A549 (cell line): ENCODE data around the gene TMEM145. TPM values are rescaled to one million over a fixed set of nuclear protein-coding genes. Genes with fewer than 3 reads are reported as not detected.

Source experiments
- ATAC-seq, 2 experiments: fragments of 200-7000 bp in 1 of 2; fragments of >200 bp in 1 of 2; cut with Nextera tagmentation in 1 of 2; cut with Tn5 transposase in 1 of 2; 3 replicates each; pipeline versions ENCODE4 v1.8.0 to v1.9.1; 2018 to 2020; ENCODE audit warnings: mild to moderate bottlenecking in 1 of 2, moderate library complexity in 1 of 2
- CTCF ChIA-PET: fragments of 300-600 bp; sonication (Branson Sonifier 250); formaldehyde crosslinking; extraction: SDS; loops from one replicate; lab custom pipeline; 2021; ENCODE audit warnings: antibody characterized with exemption, inconsistent platforms; lab: Yijun Ruan, JAX
- POLR2A ChIA-PET: fragments of 350-600 bp; formaldehyde crosslinking; extraction: SDS; loops from one replicate; lab custom pipeline; 2021; ENCODE audit warnings: antibody characterized with exemption, inconsistent platforms; lab: Yijun Ruan, JAX
- DNase-seq, 2 experiments: peaks; one replicate each; pipeline versions ENCODE4 v3.0.0 to v3.0.0-alpha.2; 2011 to 2016; ENCODE audit warnings: low read depth in 1 of 2, low spot score in 1 of 2
- FAIRE-seq: peaks from 2 replicates; lab custom pipeline; 2011; peaks lifted over from hg19 to GRCh38; lab: Jason Lieb, UNC
- H3K27ac ChIP-seq, 2 experiments: fragments of >200 bp; sonication (Bioruptor Twin); formaldehyde crosslinking; 3 replicates each; pipeline ENCODE4 v1.5.1; 2016 to 2017
- H3K4me1 ChIP-seq: fragments of >200 bp; sonication (Bioruptor Twin); formaldehyde crosslinking; 3 replicates; pipeline ENCODE4 v1.6.1; 2016
- H3K4me2 ChIP-seq: fragments of >200 bp; sonication (Bioruptor Twin); formaldehyde crosslinking; 3 replicates; pipeline ENCODE4 v1.6.1; 2016
- H3K4me3 ChIP-seq: fragments of >200 bp; sonication (Bioruptor Twin); formaldehyde crosslinking; 3 replicates; pipeline ENCODE4 v1.5.1; 2016
- H3K9me3 ChIP-seq: fragments of >200 bp; sonication (Bioruptor Twin); formaldehyde crosslinking; 3 replicates; pipeline ENCODE4 v1.6.1; 2016
- BHLHE40 ChIP-seq: IDR thresholded peaks from 2 replicates; pipeline ENCODE4 v1.6.1; 2012; ENCODE audit warnings: low read depth, low read length, inconsistent platforms
- CBX2 ChIP-seq: fragments of 200-600 bp; sonication (generic); IDR thresholded peaks from 2 replicates; pipeline ENCODE4 v1.6.1; 2016; ENCODE audit warnings: low read depth, mild to moderate bottlenecking, borderline replicate concordance
- CHD2 ChIP-seq: fragments of 150-350 bp; IDR thresholded peaks from 2 replicates; pipeline ENCODE4 v1.6.1; 2014; ENCODE audit warnings: low read length; ENCODE audit not compliant: partially characterized antibody
- CHD4 ChIP-seq: fragments of 200-600 bp; sonication (generic); IDR thresholded peaks from 2 replicates; pipeline ENCODE4 v1.6.1; 2016; ENCODE audit warnings: antibody characterized with exemption, mild to moderate bottlenecking, borderline replicate concordance
- CTCF ChIP-seq: fragments of >200 bp; sonication (Bioruptor Twin); formaldehyde crosslinking; IDR thresholded peaks from 3 replicates; pipeline ENCODE4 v1.5.1; 2016
- EP300 ChIP-seq, 2 experiments: fragments of >200 bp; sonication (Bioruptor Twin); formaldehyde crosslinking; IDR thresholded peaks; 2 replicates in 1 of 2; 3 replicates in 1 of 2; pipeline ENCODE4 v1.6.1; 2016 to 2017
- ESRRA ChIP-seq: fragments of 150-350 bp; IDR thresholded peaks from 2 replicates; pipeline ENCODE4 v1.6.1; 2014; ENCODE audit warnings: mild to moderate bottlenecking, low read length, borderline replicate concordance
- FOSB ChIP-seq: fragments of 250-450 bp; sonication (Bioruptor Pico); IDR thresholded peaks from 2 replicates; pipeline ENCODE4 v1.5.0; 2020; ENCODE audit warnings: mild to moderate bottlenecking, moderate library complexity
- FOSL2 ChIP-seq, 2 experiments: fragments of 450-650 bp in 1 of 2; fragments of >200 bp in 1 of 2; sonication (Bioruptor Twin) in 1 of 2; formaldehyde crosslinking; IDR thresholded peaks; 2 replicates each; pipeline versions ENCODE4 v1.5.0 to v1.6.1; 2016 to 2020; ENCODE audit warnings: mild to moderate bottlenecking in 1 of 2, moderate library complexity in 1 of 2
- HES2 ChIP-seq: fragments of >200 bp; sonication (Bioruptor Twin); formaldehyde crosslinking; IDR thresholded peaks from 2 replicates; pipeline ENCODE4 v1.6.1; 2016
- HEYL ChIP-seq: fragments of 250-450 bp; sonication (Bioruptor Pico); IDR thresholded peaks from 2 replicates; pipeline ENCODE4 v1.8.0; 2021; ENCODE audit warnings: mild to moderate bottlenecking, moderate library complexity
- HOXB13 ChIP-seq: fragments of 250-450 bp; sonication (Bioruptor Pico); IDR thresholded peaks from 2 replicates; pipeline ENCODE4 v1.5.0; 2020; ENCODE audit warnings: low read depth, mild to moderate bottlenecking, moderate library complexity
- JUN ChIP-seq, 2 experiments: fragments of >200 bp; sonication (Bioruptor Twin); formaldehyde crosslinking; IDR thresholded peaks; 2 replicates in 1 of 2; 3 replicates in 1 of 2; pipeline ENCODE4 v1.6.1; 2016 to 2017
- KDM1A ChIP-seq: fragments of 200-600 bp; sonication (generic); IDR thresholded peaks from 2 replicates; pipeline ENCODE4 v1.6.1; 2016; ENCODE audit warnings: low read depth, mild to moderate bottlenecking
- MAFK ChIP-seq: fragments of 450-650 bp; IDR thresholded peaks from 2 replicates; pipeline ENCODE4 v1.6.1; 2014; ENCODE audit not compliant: partially characterized antibody
- MYC ChIP-seq: IDR thresholded peaks from 2 replicates; pipeline ENCODE4 v1.6.1; 2012; ENCODE audit warnings: mild to moderate bottlenecking, inconsistent platforms, low read length, improper control_type of control experiment, borderline replicate concordance
- TP53 ChIP-seq: fragments of 250-450 bp; sonication (Bioruptor Pico); IDR thresholded peaks from 2 replicates; pipeline ENCODE4 v1.5.0; 2021; ENCODE audit warnings: mild to moderate bottlenecking, moderate library complexity
- USF2 ChIP-seq: fragments of 450-650 bp; IDR thresholded peaks from 2 replicates; pipeline ENCODE4 v1.6.1; 2014; ENCODE audit warnings: antibody characterized with exemption
- ZC3H11A ChIP-seq: fragments of 450-650 bp; IDR thresholded peaks from 2 replicates; pipeline ENCODE4 v1.6.1; 2014; ENCODE audit warnings: antibody characterized with exemption, mild to moderate bottlenecking
- ZNF302 ChIP-seq: fragments of 250-450 bp; sonication (Bioruptor Pico); IDR thresholded peaks from 2 replicates; pipeline ENCODE4 v1.9.0; 2021; ENCODE audit warnings: inconsistent platforms, mild to moderate bottlenecking, moderate library complexity
- WGBS: methylation state at CpG from one replicate; pipeline ENCODE4 v1.1.6; 2017; ENCODE audit errors: missing lambda C conversion rate; 5-methylcytosine and 5-hydroxymethylcytosine counted together
- polyA plus RNA-seq, 4 experiments: library from polyadenylated mRNA; depleted of rRNA in 3 of 4; stranded (reverse); fragments of >200 nt; fragmentation: RNase III in 1 of 4; extraction: RNeasy Plus Mini Kit Qiagen cat#74134 plus additional on column Dnase treatment in 1 of 4; gene quantifications; 2 replicates in 3 of 4; 3 replicates in 1 of 4; pipeline ENCODE4 v1.2.3, GENCODE V29; 2011 to 2017
- TF ChIP-seq, protein P1 (sequence below): fragments of 150-350 bp; IDR thresholded peaks from 2 replicates; pipeline ENCODE4 v1.6.1; 2014; ENCODE audit warnings: low read depth, mild to moderate bottlenecking, low read length
- TF ChIP-seq, protein P2 (sequence below): fragments of 200-600 bp; sonication (generic); IDR thresholded peaks from 2 replicates; pipeline ENCODE4 v1.6.1; 2016; ENCODE audit warnings: antibody characterized with exemption, mild to moderate bottlenecking, moderate library complexity

Gene TMEM145
- polyA plus RNA-seq, 2 of the 4 experiments (the other 2 are of a cell fraction) = 0.71 to 3.6 TPM

DNA sequence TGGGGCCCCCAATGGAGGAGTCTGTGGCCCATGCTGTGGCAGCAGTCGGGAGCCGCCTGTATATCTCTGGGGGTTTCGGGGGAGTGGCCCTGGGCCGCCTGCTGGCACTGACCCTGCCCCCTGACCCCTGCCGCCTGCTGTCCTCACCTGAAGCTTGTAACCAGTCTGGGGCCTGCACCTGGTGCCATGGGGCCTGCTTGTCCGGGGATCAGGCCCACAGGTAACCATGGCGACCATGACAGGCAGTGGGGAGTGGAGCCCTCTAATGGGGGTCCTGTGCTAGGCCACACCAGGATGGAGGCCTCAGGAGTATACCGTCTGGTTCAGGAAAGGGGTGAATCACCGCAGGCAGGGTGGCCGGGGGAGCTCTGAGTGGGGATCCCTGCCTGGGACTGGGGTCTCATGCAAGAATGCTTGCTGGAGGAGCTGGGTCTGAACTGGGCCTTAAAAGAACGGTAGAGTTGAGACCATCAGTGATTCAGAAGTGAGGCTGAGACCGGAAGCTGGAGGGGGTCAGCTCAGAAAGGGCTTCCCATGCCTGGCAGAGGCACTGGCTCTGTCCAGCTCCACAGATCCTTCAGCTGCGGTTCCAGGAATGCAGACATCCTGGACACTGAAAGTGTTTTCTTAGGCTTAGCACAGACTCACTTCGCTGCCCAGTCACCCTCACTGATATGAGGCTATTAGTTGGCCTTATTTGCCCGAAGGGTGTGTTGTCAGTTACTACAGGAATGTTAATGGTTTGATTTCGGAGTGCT, 47.9 kb downstream of the TMEM145 start:
- Histone ChIP-seq H3K4me1 (no peaks in the 10 kb centered on the region), H3K27ac (no peak overlapping the region), H3K4me3 (no peak overlapping the region)
- CTCF ChIA-PET = interaction anchor here (0.6 to 2.5 kb wide), 8 partner anchors 10 to 33 kb away, joined by 3 to 9 read pairs (median 4); no protein-coding TSS in a partner anchor
- POLR2A ChIA-PET = interaction anchor here (0.7 kb wide), 1 partner anchor 137 kb away, joined by 4 read pairs; no protein-coding TSS in a partner anchor
- no peak for TF ChIP-seq BHLHE40
- no peak for TF ChIP-seq FOSL2 (IDR thresholded peaks at IDR 0.05)
- TF ChIP-seq FOSL2 (CRISPR knock-in tag; IDR thresholded peaks at IDR 0.05) = no peak
- no peak for TF ChIP-seq ZC3H11A
- TF ChIP-seq CHD4 = no peak
- TF ChIP-seq TP53 (CRISPR knock-in tag) = no peak
- no peak for TF ChIP-seq ZNF302 (CRISPR knock-in tag)
- TF ChIP-seq CBX2 = no peak
- no peak for TF ChIP-seq CHD2
- TF ChIP-seq EP300 (IDR thresholded peaks at IDR 0.05) = no peak
- TF ChIP-seq HES2 = no peak; the same call in 1 of the 2 replicates
- no peak for TF ChIP-seq MAFK
- TF ChIP-seq, protein P1, sequence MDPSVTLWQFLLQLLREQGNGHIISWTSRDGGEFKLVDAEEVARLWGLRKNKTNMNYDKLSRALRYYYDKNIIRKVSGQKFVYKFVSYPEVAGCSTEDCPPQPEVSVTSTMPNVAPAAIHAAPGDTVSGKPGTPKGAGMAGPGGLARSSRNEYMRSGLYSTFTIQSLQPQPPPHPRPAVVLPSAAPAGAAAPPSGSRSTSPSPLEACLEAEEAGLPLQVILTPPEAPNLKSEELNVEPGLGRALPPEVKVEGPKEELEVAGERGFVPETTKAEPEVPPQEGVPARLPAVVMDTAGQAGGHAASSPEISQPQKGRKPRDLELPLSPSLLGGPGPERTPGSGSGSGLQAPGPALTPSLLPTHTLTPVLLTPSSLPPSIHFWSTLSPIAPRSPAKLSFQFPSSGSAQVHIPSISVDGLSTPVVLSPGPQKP = no peak
- TF ChIP-seq MYC = no peak
- TF ChIP-seq ESRRA = no peak
- no peak for TF ChIP-seq HEYL (CRISPR knock-in tag)
- no peak for TF ChIP-seq CTCF
- TF ChIP-seq USF2 = no peak
- TF ChIP-seq, all 56 proteins: peak for 0
- WGBS = 82% methylated on average over 16 of the region's 16 CpGs
- H3K4me2 ChIP-seq = no peak overlapping the region
- peaks cover 13% of the 10 kb centered on the region for H3K9me3 ChIP-seq
- peak; percentile 31 to 41; a peak in 4 of 6 replicates for ATAC-seq
- no peak for FAIRE-seq
- DNase-seq = no peak

GRCh38 chr19:42361545-42361910, 48.4 kb downstream of the TMEM145 start:
- Histone ChIP-seq H3K4me2 (no peak overlapping the region), H3K4me3 (no peak overlapping the region), H3K27ac (no peak overlapping the region), H3K9me3 (peaks cover 13% of the 10 kb centered on the region), H3K4me1 (no peaks in the 10 kb centered on the region)
- ChIA-PET POLR2A (no interaction called here), CTCF (interaction anchor here (0.9 to 2.5 kb wide), 7 partner anchors 12 to 34 kb away, joined by 3 to 9 read pairs (median 5); no protein-coding TSS in a partner anchor)
- no peak for DNase-seq
- TF ChIP-seq MAFK (no peak), HOXB13 (CRISPR knock-in tag) (no peak), JUN (IDR thresholded peaks at IDR 0.05) (no peak), KDM1A (no peak), FOSB (CRISPR knock-in tag) (no peak), CTCF (no peak)
- TF ChIP-seq, protein P2, sequence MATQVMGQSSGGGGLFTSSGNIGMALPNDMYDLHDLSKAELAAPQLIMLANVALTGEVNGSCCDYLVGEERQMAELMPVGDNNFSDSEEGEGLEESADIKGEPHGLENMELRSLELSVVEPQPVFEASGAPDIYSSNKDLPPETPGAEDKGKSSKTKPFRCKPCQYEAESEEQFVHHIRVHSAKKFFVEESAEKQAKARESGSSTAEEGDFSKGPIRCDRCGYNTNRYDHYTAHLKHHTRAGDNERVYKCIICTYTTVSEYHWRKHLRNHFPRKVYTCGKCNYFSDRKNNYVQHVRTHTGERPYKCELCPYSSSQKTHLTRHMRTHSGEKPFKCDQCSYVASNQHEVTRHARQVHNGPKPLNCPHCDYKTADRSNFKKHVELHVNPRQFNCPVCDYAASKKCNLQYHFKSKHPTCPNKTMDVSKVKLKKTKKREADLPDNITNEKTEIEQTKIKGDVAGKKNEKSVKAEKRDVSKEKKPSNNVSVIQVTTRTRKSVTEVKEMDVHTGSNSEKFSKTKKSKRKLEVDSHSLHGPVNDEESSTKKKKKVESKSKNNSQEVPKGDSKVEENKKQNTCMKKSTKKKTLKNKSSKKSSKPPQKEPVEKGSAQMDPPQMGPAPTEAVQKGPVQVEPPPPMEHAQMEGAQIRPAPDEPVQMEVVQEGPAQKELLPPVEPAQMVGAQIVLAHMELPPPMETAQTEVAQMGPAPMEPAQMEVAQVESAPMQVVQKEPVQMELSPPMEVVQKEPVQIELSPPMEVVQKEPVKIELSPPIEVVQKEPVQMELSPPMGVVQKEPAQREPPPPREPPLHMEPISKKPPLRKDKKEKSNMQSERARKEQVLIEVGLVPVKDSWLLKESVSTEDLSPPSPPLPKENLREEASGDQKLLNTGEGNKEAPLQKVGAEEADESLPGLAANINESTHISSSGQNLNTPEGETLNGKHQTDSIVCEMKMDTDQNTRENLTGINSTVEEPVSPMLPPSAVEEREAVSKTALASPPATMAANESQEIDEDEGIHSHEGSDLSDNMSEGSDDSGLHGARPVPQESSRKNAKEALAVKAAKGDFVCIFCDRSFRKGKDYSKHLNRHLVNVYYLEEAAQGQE = no peak
- WGBS = 73% methylated on average over 7 of the region's 7 CpGs
- ATAC-seq = peak in 1 of 2 experiments; percentile 8; a peak in 1 of 6 replicates
- no peak for FAIRE-seq
